ENCODE data around the gene AP3B1. TPM values are rescaled to one million over a fixed set of nuclear protein-coding genes. Genes with fewer than 3 reads are reported as not detected.

AP3B1 gene
- total and polyA plus RNA-seq, 4 donors, result 24.7 to 46.4 (median 35.9) TPM

- Histone ChIP-seq H3K9me3 (ENCODE audit: control insufficient read depth, insufficient read depth, low read length) (no peaks in the 10 kb centered on the region), H3K4me3 (ENCODE audit: low read depth, low read length) (no peak overlapping the region), H3K27ac (ENCODE audit: low read depth, low read length) (no peak overlapping the region), H3K4me1 (ENCODE audit: control insufficient read depth, insufficient read depth, low read length) (peaks cover 14% of the 10 kb centered on the region), H3K27me3 (ENCODE audit: control insufficient read depth, insufficient read depth, low read length) (peaks cover 50% of the 10 kb centered on the region), H3K36me3 (ENCODE audit: control insufficient read depth, insufficient read depth, low read length) (peaks cover 2% of the 10 kb centered on the region)
- DNase-seq (ENCODE audit: low read depth in 4 of 6, low spot score in 6 of 6), result no peak
- 10% methylated on average over 2 of the region's 3 CpGs for WGBS (ENCODE audit: insufficient coverage)
Observed at GRCh38 chr5:77985247-77985646, 309.3 kb downstream of the AP3B1 start.

- 18% methylated on average over 6 of the region's 11 CpGs for WGBS (ENCODE audit: insufficient coverage)
- no peaks in the 10 kb centered on the region for H3K9me3 ChIP-seq (ENCODE audit: control insufficient read depth, insufficient read depth, low read length)
- peaks cover 2% of the 10 kb centered on the region for H3K36me3 ChIP-seq (ENCODE audit: control insufficient read depth, insufficient read depth, low read length)
- peaks cover 14% of the 10 kb centered on the region for H3K4me1 ChIP-seq (ENCODE audit: control insufficient read depth, insufficient read depth, low read length)
- no peak overlapping the region for H3K27ac ChIP-seq (ENCODE audit: low read depth, low read length)
- H3K27me3 ChIP-seq (ENCODE audit: control insufficient read depth, insufficient read depth, low read length), result peaks cover 53% of the 10 kb centered on the region
- no peak overlapping the region for H3K4me3 ChIP-seq (ENCODE audit: low read depth, low read length)
- DNase-seq (ENCODE audit: low read depth in 4 of 6, low spot score in 6 of 6), result no peak
Observed at GRCh38 chr5:77984587-77984986, 309.9 kb downstream of the AP3B1 start.

- WGBS (ENCODE audit: insufficient coverage), result 100% methylated on average over 1 of the region's 5 CpGs
- DNase-seq (ENCODE audit: low read depth in 4 of 6, low spot score in 6 of 6), result peak in 1 of 6 donors; percentile 67
- Histone ChIP-seq H3K9me3 (ENCODE audit: control insufficient read depth, insufficient read depth, low read length) (no peaks in the 10 kb centered on the region), H3K4me1 (ENCODE audit: control insufficient read depth, insufficient read depth, low read length) (peaks cover 14% of the 10 kb centered on the region), H3K36me3 (ENCODE audit: control insufficient read depth, insufficient read depth, low read length) (peaks cover 2% of the 10 kb centered on the region), H3K4me3 (ENCODE audit: low read depth, low read length) (no peak overlapping the region), H3K27me3 (ENCODE audit: control insufficient read depth, insufficient read depth, low read length) (peaks cover 55% of the 10 kb centered on the region), H3K27ac (ENCODE audit: low read depth, low read length) (no peak overlapping the region)
Observed at GRCh38 chr5:77983482-77984199, 310.9 kb downstream of the AP3B1 start.

GRCh38 chr5:77981820-77982219 is 312.7 kb downstream of the AP3B1 start:
- H3K4me3 ChIP-seq (ENCODE audit: low read depth, low read length), result no peak overlapping the region
- H3K27ac ChIP-seq (ENCODE audit: low read depth, low read length), result no peak overlapping the region
- DNase-seq (ENCODE audit: low read depth in 4 of 6, low spot score in 6 of 6), result no peak
- H3K9me3 ChIP-seq (ENCODE audit: control insufficient read depth, insufficient read depth, low read length), result no peaks in the 10 kb centered on the region
- peaks cover 51% of the 10 kb centered on the region for H3K27me3 ChIP-seq (ENCODE audit: control insufficient read depth, insufficient read depth, low read length)
- peaks cover 6% of the 10 kb centered on the region for H3K4me1 ChIP-seq (ENCODE audit: control insufficient read depth, insufficient read depth, low read length)
- WGBS (ENCODE audit: insufficient coverage), result 69% methylated on average over 3 of the region's 3 CpGs
- no peaks in the 10 kb centered on the region for H3K36me3 ChIP-seq (ENCODE audit: control insufficient read depth, insufficient read depth, low read length)

- Histone ChIP-seq H3K27me3 (ENCODE audit: control insufficient read depth, insufficient read depth, low read length) (peaks cover 73% of the 10 kb centered on the region), H3K27ac (ENCODE audit: low read depth, low read length) (no peak overlapping the region), H3K36me3 (ENCODE audit: control insufficient read depth, insufficient read depth, low read length) (no peaks in the 10 kb centered on the region), H3K4me3 (ENCODE audit: low read depth, low read length) (no peak overlapping the region), H3K9me3 (ENCODE audit: control insufficient read depth, insufficient read depth, low read length) (peaks cover 1% of the 10 kb centered on the region), H3K4me1 (ENCODE audit: control insufficient read depth, insufficient read depth, low read length) (peaks cover 15% of the 10 kb centered on the region)
- no peak for DNase-seq (ENCODE audit: low read depth in 4 of 6, low spot score in 6 of 6)
Observed at GRCh38 chr5:77974576-77974975, 319.9 kb downstream of the AP3B1 start.

- Histone ChIP-seq H3K4me1 (ENCODE audit: control insufficient read depth, insufficient read depth, low read length) (peaks cover 15% of the 10 kb centered on the region), H3K36me3 (ENCODE audit: control insufficient read depth, insufficient read depth, low read length) (no peaks in the 10 kb centered on the region), H3K9me3 (ENCODE audit: control insufficient read depth, insufficient read depth, low read length) (peaks cover 1% of the 10 kb centered on the region), H3K27ac (ENCODE audit: low read depth, low read length) (no peak overlapping the region), H3K27me3 (ENCODE audit: control insufficient read depth, insufficient read depth, low read length) (peaks cover 77% of the 10 kb centered on the region), H3K4me3 (ENCODE audit: low read depth, low read length) (no peak overlapping the region)
- DNase-seq (ENCODE audit: low read depth in 4 of 6, low spot score in 6 of 6), result peak in 1 of 6 donors; percentile 43
- 2% methylated on average over 19 of the region's 19 CpGs for WGBS (ENCODE audit: insufficient coverage)
Observed at GRCh38 chr5:77973253-77973609, 321.3 kb downstream of the AP3B1 start.

GRCh38 chr5:77972469-77973252 is 321.8 kb downstream of the AP3B1 start:
- DNase-seq (ENCODE audit: low read depth in 4 of 6, low spot score in 6 of 6), result peak in 2 of 6 donors; percentile 54 to 58
- peaks cover 15% of the 10 kb centered on the region for H3K4me1 ChIP-seq (ENCODE audit: control insufficient read depth, insufficient read depth, low read length)
- H3K27ac ChIP-seq (ENCODE audit: low read depth, low read length), result no peak overlapping the region
- H3K36me3 ChIP-seq (ENCODE audit: control insufficient read depth, insufficient read depth, low read length), result no peaks in the 10 kb centered on the region
- peaks cover 76% of the 10 kb centered on the region for H3K27me3 ChIP-seq (ENCODE audit: control insufficient read depth, insufficient read depth, low read length)
- peak overlapping the region; percentile 1 for H3K4me3 ChIP-seq (ENCODE audit: low read depth, low read length)
- under 1% methylated on average over 52 of the region's 57 CpGs for WGBS (ENCODE audit: insufficient coverage)
- peaks cover 1% of the 10 kb centered on the region for H3K9me3 ChIP-seq (ENCODE audit: control insufficient read depth, insufficient read depth, low read length)

GRCh38 chr5:77971776-77972468 is 322.6 kb downstream of the AP3B1 start:
- peaks cover 76% of the 10 kb centered on the region for H3K27me3 ChIP-seq (ENCODE audit: control insufficient read depth, insufficient read depth, low read length)
- H3K27ac ChIP-seq (ENCODE audit: low read depth, low read length), result no peak overlapping the region

GRCh38 chr5:77970891-77971290 is 323.6 kb downstream of the AP3B1 start:
- DNase-seq (ENCODE audit: low read depth in 4 of 6, low spot score in 6 of 6), result no peak
- WGBS (ENCODE audit: insufficient coverage), result 86% methylated on average over 1 of the region's 5 CpGs
- H3K4me1 ChIP-seq (ENCODE audit: control insufficient read depth, insufficient read depth, low read length), result peaks cover 15% of the 10 kb centered on the region
- peaks cover 77% of the 10 kb centered on the region for H3K27me3 ChIP-seq (ENCODE audit: control insufficient read depth, insufficient read depth, low read length)
- no peak overlapping the region for H3K4me3 ChIP-seq (ENCODE audit: low read depth, low read length)
- no peak overlapping the region for H3K27ac ChIP-seq (ENCODE audit: low read depth, low read length)
- H3K9me3 ChIP-seq (ENCODE audit: control insufficient read depth, insufficient read depth, low read length), result peaks cover 1% of the 10 kb centered on the region
- no peaks in the 10 kb centered on the region for H3K36me3 ChIP-seq (ENCODE audit: control insufficient read depth, insufficient read depth, low read length)

More at GRCh38 chr5:77971776-77972468, 322.6 kb downstream of the AP3B1 start:
- no peaks in the 10 kb centered on the region for H3K36me3 ChIP-seq (ENCODE audit: control insufficient read depth, insufficient read depth, low read length)
- peaks cover 1% of the 10 kb centered on the region for H3K9me3 ChIP-seq (ENCODE audit: control insufficient read depth, insufficient read depth, low read length)
- 13% methylated on average over 13 of the region's 16 CpGs for WGBS (ENCODE audit: insufficient coverage)
- DNase-seq (ENCODE audit: low read depth in 4 of 6, low spot score in 6 of 6), result peak in 1 of 6 donors; percentile 67
- H3K4me1 ChIP-seq (ENCODE audit: control insufficient read depth, insufficient read depth, low read length), result peaks cover 15% of the 10 kb centered on the region
- H3K4me3 ChIP-seq (ENCODE audit: low read depth, low read length), result peak overlapping the region; percentile 1

Measured in spinal cord (tissue), 10 donors.